HG02870 (cell line): ENCODE measurements around the gene MED15.

ENCODE experiments used
- ATAC-seq: cut with Tn5 transposase; IDR thresholded peaks from one replicate; pipeline ENCODE4 v1.9.1; 2021; ENCODE audit warnings: mild to moderate bottlenecking, moderate library complexity; ENCODE audit not compliant: unreplicated experiment

The MED15 gene

GRCh38 chr22:20550851-20551744 is 43.7 kb downstream of the MED15 start:
- ATAC-seq, result no peak

DNA sequence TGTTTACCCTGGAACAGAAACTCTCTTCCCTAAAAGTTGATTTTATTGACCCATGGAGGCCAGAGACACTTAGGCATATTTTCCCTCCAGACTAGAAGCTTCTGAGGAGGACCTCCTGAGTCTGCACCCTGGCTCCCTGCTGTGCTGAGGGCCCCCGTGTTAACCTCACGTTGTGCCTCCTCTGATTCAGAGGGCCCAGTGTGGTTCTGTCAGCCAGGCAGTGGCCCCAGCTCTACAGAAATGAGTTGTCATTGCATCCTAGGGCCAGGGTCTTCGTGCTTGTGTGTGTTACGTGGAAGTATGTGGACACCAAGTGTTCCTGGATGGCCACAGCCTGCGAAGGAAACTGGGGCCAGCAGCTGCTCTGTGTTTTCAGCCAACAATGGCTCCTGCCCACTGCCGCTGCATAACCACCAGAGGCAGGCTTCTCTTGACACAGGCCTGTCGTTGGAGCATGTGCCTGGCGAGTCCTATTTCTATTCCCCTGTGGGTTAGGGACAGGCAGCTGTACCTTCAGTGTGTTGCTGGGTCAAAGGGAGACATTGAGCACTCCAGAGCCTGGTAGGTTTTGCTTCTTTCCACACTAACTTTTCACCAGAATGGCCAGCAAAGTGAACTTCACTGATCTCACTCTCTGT is 44.5 kb downstream of the MED15 start:
- no peak for ATAC-seq

GRCh38 chr22:20552443-20553401 is 45.3 kb downstream of the MED15 start:
- no peak for ATAC-seq

DNA sequence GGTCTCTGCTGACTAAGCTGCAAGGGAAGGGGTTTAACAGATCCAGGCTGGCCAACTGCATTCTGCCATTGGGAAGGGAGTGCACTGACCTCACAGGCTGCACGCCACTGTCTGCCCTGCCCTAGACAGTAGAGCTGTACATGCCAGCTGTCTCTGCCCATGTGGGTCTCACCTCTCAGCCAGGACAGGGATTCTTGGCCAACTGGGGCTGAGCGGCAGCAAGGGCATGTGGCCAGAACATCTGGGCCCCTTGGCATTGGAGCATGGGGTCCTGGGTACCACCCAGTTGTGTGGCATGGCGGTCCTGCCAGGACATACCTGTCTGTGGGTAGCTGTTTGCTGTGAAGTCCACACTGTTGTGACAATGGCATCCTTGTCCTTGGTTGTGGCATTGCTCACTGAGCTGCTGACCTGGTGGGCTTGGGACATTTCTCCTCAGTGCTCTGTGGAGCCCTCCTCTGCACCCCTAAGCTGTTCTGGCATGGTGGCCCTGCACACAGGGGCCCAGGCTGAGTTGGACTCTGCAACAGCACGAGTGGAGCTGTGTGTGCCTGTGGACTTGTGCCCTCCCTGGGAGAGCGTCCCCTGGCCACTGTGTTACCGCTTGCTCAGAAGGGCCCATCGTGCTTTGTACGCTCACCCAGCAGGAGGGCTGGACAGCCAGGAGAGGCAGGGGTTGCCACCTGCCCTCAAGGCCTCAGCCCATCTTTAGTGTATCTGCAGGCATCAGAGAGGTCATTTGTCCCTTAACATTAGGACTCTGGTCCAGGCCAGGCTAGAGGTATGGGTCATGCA is 46.7 kb downstream of the MED15 start:
- ATAC-seq, result no peak

- ATAC-seq, result no peak
Observed at GRCh38 chr22:20554824-20555223, 47.4 kb downstream of the MED15 start.

- no peak for ATAC-seq
Observed at GRCh38 chr22:20558534-20558933, 51.1 kb downstream of the MED15 start.

- no peak for ATAC-seq
Observed at GRCh38 chr22:20559174-20559760, 51.9 kb downstream of the MED15 start.

GRCh38 chr22:20560716-20561115 is 53.3 kb downstream of the MED15 start:
- no peak for ATAC-seq

- no peak for ATAC-seq
Observed at GRCh38 chr22:20561882-20562281, 54.5 kb downstream of the MED15 start.

- ATAC-seq, result no peak
Observed at GRCh38 chr22:20562607-20563465, 55.4 kb downstream of the MED15 start.

DNA sequence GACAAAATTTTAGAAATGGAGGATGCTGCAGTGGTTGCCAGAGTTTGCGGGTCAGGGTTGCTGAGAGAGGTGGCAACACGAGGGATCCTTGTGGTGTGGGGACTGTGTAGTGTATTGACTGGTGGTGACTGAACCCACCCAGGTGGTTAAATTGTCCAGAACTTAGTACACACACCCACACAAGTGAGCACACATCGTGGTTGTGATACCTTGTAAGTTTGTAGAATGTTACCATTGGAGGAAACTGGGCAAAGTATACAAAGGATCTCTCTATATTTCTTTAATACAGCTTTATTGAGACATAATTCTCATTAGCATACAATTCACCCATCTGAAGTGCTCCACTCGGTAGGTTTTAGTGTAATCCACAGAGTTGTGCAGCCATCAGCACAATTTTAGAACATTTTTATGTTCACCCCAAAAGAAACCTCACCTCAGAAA is 56.1 kb downstream of the MED15 start:
- no peak for ATAC-seq

GRCh38 chr22:20563941-20564371 is 56.5 kb downstream of the MED15 start:
- ATAC-seq, result no peak

GRCh38 chr22:20565079-20565734 is 57.8 kb downstream of the MED15 start:
- no peak for ATAC-seq

DNA sequence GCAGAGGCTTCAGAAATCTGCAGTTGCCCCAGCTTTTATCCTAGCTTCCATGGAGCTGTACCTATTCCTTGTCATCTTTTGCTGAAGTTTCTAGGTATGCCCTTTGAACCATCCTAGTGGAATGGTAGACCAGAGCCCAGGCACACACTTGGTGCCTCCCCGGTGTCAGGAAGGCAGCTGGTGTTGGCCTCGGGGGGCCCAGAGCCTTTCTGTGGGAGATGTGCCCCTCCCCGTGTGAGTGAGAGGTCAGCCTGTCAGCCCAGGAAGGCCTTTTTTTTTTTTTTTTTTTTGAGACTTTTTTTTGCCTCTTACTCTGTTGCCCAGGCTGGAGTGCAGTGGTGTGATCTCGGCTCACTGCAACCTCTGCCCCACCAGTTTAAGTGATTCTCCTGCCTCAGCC is 58.4 kb downstream of the MED15 start:
- ATAC-seq, result no peak

GRCh38 chr22:20566420-20567260 is 59.2 kb downstream of the MED15 start:
- no peak for ATAC-seq

DNA sequence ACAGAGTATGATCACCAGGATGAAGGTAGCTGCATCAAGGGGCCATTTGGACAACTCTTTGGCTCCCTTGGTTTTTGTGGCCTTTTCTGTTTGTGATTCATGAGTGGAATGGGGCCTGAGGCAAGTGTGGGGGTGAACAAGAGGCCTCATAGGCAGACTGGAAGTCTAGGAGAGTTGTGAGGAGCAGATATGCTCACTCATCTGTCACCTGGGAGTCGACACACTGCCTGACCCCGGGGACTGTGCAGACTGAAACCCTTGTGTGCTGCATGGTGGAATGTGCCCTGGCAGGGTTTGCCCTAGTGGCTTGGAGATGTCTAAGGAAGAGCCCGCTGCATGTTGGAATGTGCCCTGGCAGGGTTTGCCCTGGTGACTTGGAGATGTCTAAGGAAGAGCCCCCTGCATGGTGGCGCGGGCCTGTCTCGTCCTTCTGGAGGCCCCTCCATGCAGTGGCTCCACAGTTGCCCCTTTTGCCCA is 60.0 kb downstream of the MED15 start:
- no peak for ATAC-seq

DNA sequence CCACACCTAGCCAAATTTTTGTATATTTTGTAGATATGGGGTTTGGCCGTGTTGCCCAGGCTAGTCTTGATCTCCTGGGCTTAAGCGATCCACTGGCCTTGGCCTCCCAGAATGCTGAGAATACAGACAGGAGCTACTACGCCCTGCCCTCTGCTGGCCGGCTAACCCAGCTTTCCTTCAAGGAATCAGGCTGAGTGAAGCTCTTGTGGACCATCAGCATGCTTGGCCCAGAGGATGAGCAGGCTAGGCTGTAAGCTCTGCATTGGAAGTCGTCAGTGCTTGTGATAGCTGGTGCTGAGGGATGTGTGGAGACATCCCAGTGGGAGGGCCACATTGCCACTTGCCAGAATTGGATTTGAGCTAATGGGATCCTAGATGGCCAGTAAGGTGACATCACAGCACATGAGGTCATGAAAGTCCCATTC is 60.6 kb downstream of the MED15 start:
- ATAC-seq, result no peak
